Keratinocyte (primary cell): Measurements from ENCODE around the gene F12. TPM values are rescaled to one million over a fixed set of nuclear protein-coding genes. Genes with fewer than 3 reads are reported as not detected.

ENCODE experiments used
- DNase-seq: peaks from one replicate; pipeline ENCODE4 v3.0.0-alpha.2; 2011; ENCODE audit warnings: low read depth, missing footprints, low spot score
- FAIRE-seq: peaks from 2 replicates; lab custom pipeline; 2011; peaks lifted over from hg19 to GRCh38; lab: Jason Lieb, UNC
- H2AFZ ChIP-seq: 2 replicates; pipeline ENCODE4 v1.6.0; 2012; ENCODE audit warnings: low read length, control low read depth, inconsistent platforms; ENCODE audit not compliant: control insufficient read depth
- H3K27ac ChIP-seq: 2 replicates; pipeline ENCODE4 v1.5.1; 2011; ENCODE audit warnings: low read length; ENCODE audit not compliant: control insufficient read depth, insufficient read depth
- H3K27me3 ChIP-seq: 3 replicates; pipeline ENCODE4 v1.6.0; 2011; ENCODE audit warnings: low read length; ENCODE audit not compliant: control insufficient read depth, insufficient read depth; ENCODE audit errors: extremely low read depth
- H3K36me3 ChIP-seq, 2 experiments: 2 replicates in 1 of 2; 3 replicates in 1 of 2; pipeline ENCODE4 v1.5.1; 2011; ENCODE audit warnings: low read length in 2 of 2, mild to moderate bottlenecking in 1 of 2; ENCODE audit not compliant: control insufficient read depth in 2 of 2, insufficient read depth in 2 of 2; ENCODE audit errors: extremely low read depth in 1 of 2
- H3K4me1 ChIP-seq: 3 replicates; pipeline ENCODE4 v1.5.1; 2011; ENCODE audit warnings: low read length; ENCODE audit not compliant: control insufficient read depth, insufficient read depth; ENCODE audit errors: extremely low read depth
- H3K4me2 ChIP-seq: 3 replicates; pipeline ENCODE4 v1.6.0; 2011; ENCODE audit warnings: low read depth, low read length; ENCODE audit not compliant: control insufficient read depth, insufficient read depth; ENCODE audit errors: extremely low read depth
- H3K4me3 ChIP-seq, 3 experiments: fragments of 200-600 bp in 1 of 3; sonication (generic) in 1 of 3; 2 replicates in 2 of 3; 3 replicates in 1 of 3; pipeline ENCODE4 v1.5.1; 2011 to 2016; ENCODE audit warnings: low read length in 3 of 3, mild to moderate bottlenecking in 3 of 3, control low read depth in 2 of 3, inconsistent platforms in 1 of 3, low read depth in 1 of 3, mixed read lengths in 1 of 3, mixed run types in 1 of 3, moderate library complexity in 1 of 3; ENCODE audit not compliant: control insufficient read depth in 2 of 3, insufficient read depth in 2 of 3; ENCODE audit errors: extremely low read depth in 1 of 3
- H3K79me2 ChIP-seq: 2 replicates; pipeline ENCODE4 v1.6.0; 2012; ENCODE audit warnings: low read length; ENCODE audit not compliant: control insufficient read depth, insufficient read depth
- H3K9ac ChIP-seq: 3 replicates; pipeline ENCODE4 v1.6.0; 2011; ENCODE audit warnings: low read length; ENCODE audit not compliant: control insufficient read depth, insufficient read depth; ENCODE audit errors: extremely low read depth
- H3K9me1 ChIP-seq: 3 replicates; pipeline ENCODE4 v1.6.0; 2011; ENCODE audit warnings: low read length; ENCODE audit not compliant: control insufficient read depth, insufficient read depth; ENCODE audit errors: extremely low read depth
- H3K9me3 ChIP-seq: 2 replicates; pipeline ENCODE4 v1.5.1; 2012; ENCODE audit warnings: low read depth, low read length; ENCODE audit not compliant: control insufficient read depth
- H4K20me1 ChIP-seq: 3 replicates; pipeline ENCODE4 v1.6.0; 2011; ENCODE audit warnings: low read length; ENCODE audit not compliant: control insufficient read depth, insufficient read depth; ENCODE audit errors: extremely low read depth
- CTCF ChIP-seq, 3 experiments: IDR thresholded peaks in 1 of 3; conservative IDR thresholded peaks in 1 of 3; optimal IDR thresholded peaks in 1 of 3; 2 replicates in 2 of 3; 3 replicates in 1 of 3; pipeline versions ENCODE3 to v1.5.1; 2011; ENCODE audit warnings: low read length in 3 of 3, mild to moderate bottlenecking in 3 of 3, moderate library complexity in 2 of 3, control low read depth in 1 of 3, inconsistent platforms in 1 of 3; ENCODE audit not compliant: insufficient read depth in 2 of 3; ENCODE audit errors: extremely low read depth in 1 of 3
- EZH2 ChIP-seq: IDR thresholded peaks from one replicate; pipeline ENCODE4 v1.6.1; 2012; ENCODE audit warnings: inconsistent platforms, mild to moderate bottlenecking, low read length, moderate library complexity
- dilution Hi-C: fragments of 300-500 bp; cut with MboI; formaldehyde crosslinking; loops from one replicate; pipeline ENCODE4 v1.7.0; 2020; ENCODE audit warnings: low sequenced_read_pairs; ENCODE audit not compliant: extremely low pct_ligation_motif_present
- polyA plus RNA-seq, 5 experiments: library from polyadenylated mRNA; depleted of rRNA in 3 of 5; stranded (reverse) in 3 of 5; stranded (forward) in 1 of 5; unstranded in 1 of 5; fragments of >200 nt; gene quantifications; 1 replicate in 1 of 5; 2 replicates in 3 of 5; 3 replicates in 1 of 5; pipeline versions ENCODE4 v1.2.1 to v1.2.3, GENCODE V29; 2011 to 2012; ENCODE audit warnings: missing spikeins in 2 of 5, low read depth in 1 of 5, low replicate concordance in 1 of 5

Gene F12
- polyA plus RNA-seq, 1 donor (not counting 4 experiments of a cell fraction or from before 2014, with no cell fraction given): 7.7 TPM

- Histone ChIP-seq H3K36me3 (peaks cover 0 to 3% of the 10 kb centered on the region in 2 experiments), H3K4me3 (peak overlapping the region in 1 of 3 experiments; percentile 5), H3K79me2 (no peaks in the 10 kb centered on the region), H4K20me1 (no peaks in the 10 kb centered on the region), H3K4me1 (peaks cover 54% of the 10 kb centered on the region), H2AFZ (no peak overlapping the region), H3K27ac (no peak overlapping the region), H3K9me1 (no peaks in the 10 kb centered on the region), H3K9me3 (no peaks in the 10 kb centered on the region), H3K9ac (peak overlapping the region; percentile 61), H3K27me3 (no peaks in the 10 kb centered on the region), H3K4me2 (peak overlapping the region; percentile 72)
- DNase-seq (no peak), FAIRE-seq (no peak)
- dilution Hi-C loops: no loop called here
- TF ChIP-seq EZH2: no peak
- no peak for TF ChIP-seq CTCF (optimal IDR thresholded peaks at IDR 0.05 in 1 of 3, IDR thresholded peaks at IDR 0.05 in 1 of 3, conservative IDR thresholded peaks at IDR 0.05 in 1 of 3; ENCODE audit: extremely low read depth in 1 of 3, insufficient read depth in 2 of 3, low read length in 3 of 3)
Measured at GRCh38 chr5:177445917-177446199, 36.5 kb upstream of the F12 start.

GRCh38 chr5:177445052-177445916 is 35.9 kb upstream of the F12 start:
- H3K27ac ChIP-seq: no peak overlapping the region
- no peak for TF ChIP-seq EZH2
- no peak for TF ChIP-seq CTCF (optimal IDR thresholded peaks at IDR 0.05 in 1 of 3, IDR thresholded peaks at IDR 0.05 in 1 of 3, conservative IDR thresholded peaks at IDR 0.05 in 1 of 3; ENCODE audit: extremely low read depth in 1 of 3, insufficient read depth in 2 of 3, low read length in 3 of 3)
- no peaks in the 10 kb centered on the region for H3K9me1 ChIP-seq
- H3K27me3 ChIP-seq: no peaks in the 10 kb centered on the region
- no peak overlapping the region for H2AFZ ChIP-seq
- FAIRE-seq (peak; percentile 78), DNase-seq (no peak)
- no peaks in the 10 kb centered on the region for H3K9me3 ChIP-seq
- no peak overlapping the region for H3K9ac ChIP-seq
- H3K4me3 ChIP-seq: no peak overlapping the region
- no peaks in the 10 kb centered on the region for H4K20me1 ChIP-seq
- peaks cover 2 to 3% of the 10 kb centered on the region in 2 experiments for H3K36me3 ChIP-seq
- dilution Hi-C loops: no loop called here
- H3K79me2 ChIP-seq: no peaks in the 10 kb centered on the region
- H3K4me1 ChIP-seq: peaks cover 54% of the 10 kb centered on the region
- H3K4me2 ChIP-seq: peak overlapping the region; percentile 72
